ENCODE measurements around the gene LSM7.

DNA sequence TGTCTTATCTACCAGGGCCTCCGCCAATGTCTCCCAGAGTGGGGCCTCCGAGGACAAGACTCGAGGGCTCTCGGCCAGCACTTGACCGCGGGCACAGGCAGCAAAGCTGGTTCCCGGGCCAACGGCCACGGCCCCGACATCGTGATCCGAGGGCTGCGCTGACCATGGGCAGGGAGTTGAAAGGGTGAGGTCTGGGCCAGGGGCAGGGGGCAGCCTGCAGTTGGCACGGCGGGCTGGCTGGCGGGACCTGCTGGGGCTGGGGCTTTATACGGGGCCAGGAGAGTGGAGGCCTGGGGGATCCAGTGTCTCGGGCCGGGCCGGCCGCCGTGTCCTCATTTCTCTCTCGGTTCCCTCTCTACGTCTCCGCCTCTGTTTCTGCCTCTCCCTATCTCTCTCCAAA lies 10.6 kb downstream of the LSM7 start:
- TF ChIP-seq, protein P1, sequence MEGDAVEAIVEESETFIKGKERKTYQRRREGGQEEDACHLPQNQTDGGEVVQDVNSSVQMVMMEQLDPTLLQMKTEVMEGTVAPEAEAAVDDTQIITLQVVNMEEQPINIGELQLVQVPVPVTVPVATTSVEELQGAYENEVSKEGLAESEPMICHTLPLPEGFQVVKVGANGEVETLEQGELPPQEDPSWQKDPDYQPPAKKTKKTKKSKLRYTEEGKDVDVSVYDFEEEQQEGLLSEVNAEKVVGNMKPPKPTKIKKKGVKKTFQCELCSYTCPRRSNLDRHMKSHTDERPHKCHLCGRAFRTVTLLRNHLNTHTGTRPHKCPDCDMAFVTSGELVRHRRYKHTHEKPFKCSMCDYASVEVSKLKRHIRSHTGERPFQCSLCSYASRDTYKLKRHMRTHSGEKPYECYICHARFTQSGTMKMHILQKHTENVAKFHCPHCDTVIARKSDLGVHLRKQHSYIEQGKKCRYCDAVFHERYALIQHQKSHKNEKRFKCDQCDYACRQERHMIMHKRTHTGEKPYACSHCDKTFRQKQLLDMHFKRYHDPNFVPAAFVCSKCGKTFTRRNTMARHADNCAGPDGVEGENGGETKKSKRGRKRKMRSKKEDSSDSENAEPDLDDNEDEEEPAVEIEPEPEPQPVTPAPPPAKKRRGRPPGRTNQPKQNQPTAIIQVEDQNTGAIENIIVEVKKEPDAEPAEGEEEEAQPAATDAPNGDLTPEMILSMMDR (conservative IDR thresholded peaks at IDR 0.05 in 1 of 2, IDR thresholded peaks at IDR 0.05 in 1 of 2; ENCODE audit: extremely low read depth in 1 of 2, insufficient read depth in 1 of 2, low read depth in 1 of 2, low read length in 2 of 2) = no peak
- TF ChIP-seq EZH2 (IDR thresholded peaks at IDR 0.05; ENCODE audit: borderline replicate concordance, low read length) = no peak

Data from mammary epithelial cell (primary cell).